Sigmoid colon (tissue), 7 donors: ENCODE results near the gene ILKAP. TPM values are rescaled to one million over a fixed set of nuclear protein-coding genes. Genes with fewer than 3 reads are reported as not detected.

Source experiments
- DNase-seq: peaks from one replicate; pipeline ENCODE4 v3.0.0-alpha.2; 2019
- H3K27ac ChIP-seq, 4 donors: fragments of 200-600 bp; sonication (generic); one replicate each; pipeline ENCODE4 v1.5.1; 2016 to 2019; ENCODE audit warnings: mild to moderate bottlenecking in 1 of 4
- H3K27me3 ChIP-seq, 3 donors: fragments of 200-600 bp; sonication (generic); one replicate each; pipeline ENCODE4 v1.5.1; 2019; ENCODE audit warnings: mild to moderate bottlenecking in 1 of 3
- H3K36me3 ChIP-seq, 4 donors: fragments of 200-600 bp; sonication (generic); one replicate each; pipeline ENCODE4 v1.5.1; 2016 to 2019
- H3K4me1 ChIP-seq, 4 donors: fragments of 200-600 bp; sonication (generic); one replicate each; pipeline ENCODE4 v1.5.1; 2017 to 2019
- H3K4me3 ChIP-seq, 4 donors: fragments of 200-600 bp; sonication (generic); one replicate each; pipeline ENCODE4 v1.5.1; 2017 to 2019; ENCODE audit warnings: mild to moderate bottlenecking in 2 of 4, moderate library complexity in 1 of 4
- H3K9me3 ChIP-seq, 4 donors: fragments of 200-600 bp in 3 of 4; sonication (generic) in 3 of 4; one replicate each; pipeline versions ENCODE4 v1.5.1 to v1.6.1; 2013 to 2019
- EP300 ChIP-seq, 4 donors: sonication (generic); formaldehyde crosslinking; IDR thresholded peaks; one replicate each; pipeline ENCODE4 v1.6.1; 2017; ENCODE audit warnings: antibody characterized with exemption in 4 of 4
- POLR2A ChIP-seq, 2 donors: fragments of 450-650 bp; IDR thresholded peaks; one replicate each; pipeline ENCODE4 v1.6.1; 2016; ENCODE audit warnings: antibody characterized with exemption in 2 of 2, mild to moderate bottlenecking in 2 of 2, moderate library complexity in 2 of 2
- POLR2AphosphoS5 ChIP-seq, 4 donors: sonication (generic); formaldehyde crosslinking; IDR thresholded peaks; one replicate each; pipeline ENCODE4 v1.6.1; 2017; ENCODE audit warnings: antibody characterized with exemption in 4 of 4
- WGBS, 2 donors: extraction: QIAGEN DNeasy Blood & Tissue Kit; methylation state at CpG; one replicate each; pipeline ENCODE4 v1.1.7; 2013; 5-methylcytosine and 5-hydroxymethylcytosine counted together
- intact Hi-C: fragments of 100-400 bp; cut with DNase I; formaldehyde crosslinking; loops from one replicate; pipeline ENCODE4 v1.15.1; 2023
- polyA plus RNA-seq, 3 donors: library from polyadenylated mRNA; stranded (reverse); fragments of 200-250 nt; gene quantifications; one replicate each; pipeline ENCODE4 v1.2.3, GENCODE V29; 2013
- total RNA-seq, 4 donors: library from RNA; depleted of rRNA; stranded (reverse); fragments of >200 nt; gene quantifications; one replicate each; pipeline ENCODE4 v1.1.0, GENCODE V29; 2016
- TF ChIP-seq, protein P1 (sequence below), 4 experiments: fragments of 450-650 bp in 3 of 4; fragments of 200-600 bp in 1 of 4; IDR thresholded peaks; one replicate each; pipeline ENCODE4 v1.5.1; 2016 to 2019; ENCODE audit warnings: antibody characterized with exemption in 4 of 4, mild to moderate bottlenecking in 3 of 4, moderate library complexity in 2 of 4
- donor health status: healthy with polysubstance abuse.
- donor health status: Bipolar disorder and iron deficiency.
- donor health status: healthy.

ILKAP gene
- total and polyA plus RNA-seq, 7 donors: 26.4 to 57.3 (median 40.6) TPM

DNA sequence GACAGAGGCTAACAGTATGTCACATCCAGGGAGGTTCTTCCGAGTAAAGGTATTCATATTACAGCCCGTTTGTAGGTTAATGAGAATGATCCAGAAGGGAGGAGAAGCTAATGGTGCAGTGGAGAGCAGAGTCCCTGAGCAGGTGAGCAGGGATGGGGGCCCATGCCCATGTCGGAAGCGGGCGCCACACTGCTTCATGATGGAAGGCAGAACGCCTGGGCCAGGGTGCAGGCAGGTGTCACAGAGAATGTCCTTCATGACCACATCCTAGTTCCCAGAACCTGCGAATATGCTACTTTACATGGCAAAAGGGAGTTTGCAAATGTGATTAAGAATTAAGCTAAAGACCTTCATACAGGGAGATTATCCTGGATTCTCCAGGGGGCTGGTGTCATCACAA lies 32.4 kb upstream of the ILKAP start:
- H3K4me1 ChIP-seq: peaks cover 0 to 42% (median 19%) of the 10 kb centered on the region in 4 donors
- DNase-seq: no peak
- H3K4me3 ChIP-seq: no peak overlapping the region
- no peaks in the 10 kb centered on the region for H3K9me3 ChIP-seq
- WGBS, 2 donors: 91 to 93% methylated on average over 7 of the region's 7 CpGs
- TF ChIP-seq POLR2AphosphoS5 (IDR thresholded peaks at IDR 0.05) (no peak), EP300 (IDR thresholded peaks at IDR 0.05) (no peak), POLR2A (IDR thresholded peaks at IDR 0.05) (no peak)
- TF ChIP-seq, protein P1, sequence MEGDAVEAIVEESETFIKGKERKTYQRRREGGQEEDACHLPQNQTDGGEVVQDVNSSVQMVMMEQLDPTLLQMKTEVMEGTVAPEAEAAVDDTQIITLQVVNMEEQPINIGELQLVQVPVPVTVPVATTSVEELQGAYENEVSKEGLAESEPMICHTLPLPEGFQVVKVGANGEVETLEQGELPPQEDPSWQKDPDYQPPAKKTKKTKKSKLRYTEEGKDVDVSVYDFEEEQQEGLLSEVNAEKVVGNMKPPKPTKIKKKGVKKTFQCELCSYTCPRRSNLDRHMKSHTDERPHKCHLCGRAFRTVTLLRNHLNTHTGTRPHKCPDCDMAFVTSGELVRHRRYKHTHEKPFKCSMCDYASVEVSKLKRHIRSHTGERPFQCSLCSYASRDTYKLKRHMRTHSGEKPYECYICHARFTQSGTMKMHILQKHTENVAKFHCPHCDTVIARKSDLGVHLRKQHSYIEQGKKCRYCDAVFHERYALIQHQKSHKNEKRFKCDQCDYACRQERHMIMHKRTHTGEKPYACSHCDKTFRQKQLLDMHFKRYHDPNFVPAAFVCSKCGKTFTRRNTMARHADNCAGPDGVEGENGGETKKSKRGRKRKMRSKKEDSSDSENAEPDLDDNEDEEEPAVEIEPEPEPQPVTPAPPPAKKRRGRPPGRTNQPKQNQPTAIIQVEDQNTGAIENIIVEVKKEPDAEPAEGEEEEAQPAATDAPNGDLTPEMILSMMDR (IDR thresholded peaks at IDR 0.05): no peak
- H3K36me3 ChIP-seq: no peaks in the 10 kb centered on the region
- H3K27ac ChIP-seq: no peak overlapping the region
- no peaks in the 10 kb centered on the region for H3K27me3 ChIP-seq
- intact Hi-C loops: no loop called here

DNA sequence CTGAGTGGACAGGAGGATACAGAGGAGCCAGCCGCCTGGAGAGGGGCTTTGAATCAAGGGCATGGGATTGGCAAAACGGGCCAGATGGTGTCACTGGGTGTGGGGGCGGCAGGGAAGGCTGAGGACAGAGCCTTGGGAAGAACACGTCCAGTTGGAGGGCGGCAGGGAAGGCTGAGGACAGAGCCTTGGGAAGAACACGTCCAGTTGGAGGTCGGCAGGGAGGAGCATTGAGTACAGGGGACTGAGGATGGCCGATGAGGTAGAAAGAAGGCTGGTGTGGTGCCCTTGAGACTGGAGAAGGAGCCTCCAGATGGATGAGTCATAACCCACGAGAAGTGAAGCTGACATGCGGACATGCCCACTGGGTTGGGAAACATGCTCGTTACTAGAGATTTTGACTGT lies 31.8 kb upstream of the ILKAP start:
- no peak for TF ChIP-seq EP300 (IDR thresholded peaks at IDR 0.05)
- TF ChIP-seq, protein P1 (IDR thresholded peaks at IDR 0.05): no peak
- no peak for TF ChIP-seq POLR2A (IDR thresholded peaks at IDR 0.05)
- 73 to 86% methylated on average over 11 of the region's 11 CpGs for WGBS, 2 donors
- peaks cover 0 to 42% (median 18%) of the 10 kb centered on the region in 4 donors for H3K4me1 ChIP-seq
- no peak overlapping the region for H3K4me3 ChIP-seq
- no peaks in the 10 kb centered on the region for H3K27me3 ChIP-seq
- DNase-seq: peak; percentile 64
- H3K36me3 ChIP-seq: no peaks in the 10 kb centered on the region
- intact Hi-C loops: no loop called here
- H3K27ac ChIP-seq: no peak overlapping the region
- H3K9me3 ChIP-seq: no peaks in the 10 kb centered on the region

DNA sequence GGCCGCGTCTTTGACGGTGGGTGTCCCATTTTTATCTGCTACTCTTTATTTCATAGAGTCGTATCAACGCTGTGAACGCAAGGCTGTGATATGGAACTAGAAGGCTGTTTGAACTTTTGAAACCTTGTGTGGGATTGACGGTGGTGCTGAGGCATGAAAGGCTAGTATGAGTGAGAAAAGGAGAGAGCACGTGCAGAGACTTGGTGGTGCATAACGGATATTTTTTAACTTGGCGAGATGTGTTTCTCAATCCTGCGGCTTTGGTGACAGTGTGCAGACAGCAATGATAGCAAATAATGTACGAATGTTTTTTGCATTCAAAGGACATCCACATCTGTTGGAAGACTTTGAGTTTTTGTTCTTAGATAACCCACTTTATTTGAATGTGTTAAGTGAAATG lies 30.1 kb upstream of the ILKAP start:
- H3K36me3 ChIP-seq: no peaks in the 10 kb centered on the region
- H3K27ac ChIP-seq: no peak overlapping the region
- peaks cover 0 to 48% (median 24%) of the 10 kb centered on the region in 4 donors for H3K4me1 ChIP-seq
- no peaks in the 10 kb centered on the region for H3K9me3 ChIP-seq
- WGBS, 2 donors: 84 to 90% methylated on average over 12 of the region's 12 CpGs
- H3K27me3 ChIP-seq: no peaks in the 10 kb centered on the region
- no peak for DNase-seq
- no peak overlapping the region for H3K4me3 ChIP-seq
- TF ChIP-seq POLR2AphosphoS5 (IDR thresholded peaks at IDR 0.05) (no peak), POLR2A (IDR thresholded peaks at IDR 0.05) (no peak), EP300 (IDR thresholded peaks at IDR 0.05) (no peak)
- TF ChIP-seq, protein P1 (IDR thresholded peaks at IDR 0.05): no peak
- intact Hi-C loops: no loop called here

DNA sequence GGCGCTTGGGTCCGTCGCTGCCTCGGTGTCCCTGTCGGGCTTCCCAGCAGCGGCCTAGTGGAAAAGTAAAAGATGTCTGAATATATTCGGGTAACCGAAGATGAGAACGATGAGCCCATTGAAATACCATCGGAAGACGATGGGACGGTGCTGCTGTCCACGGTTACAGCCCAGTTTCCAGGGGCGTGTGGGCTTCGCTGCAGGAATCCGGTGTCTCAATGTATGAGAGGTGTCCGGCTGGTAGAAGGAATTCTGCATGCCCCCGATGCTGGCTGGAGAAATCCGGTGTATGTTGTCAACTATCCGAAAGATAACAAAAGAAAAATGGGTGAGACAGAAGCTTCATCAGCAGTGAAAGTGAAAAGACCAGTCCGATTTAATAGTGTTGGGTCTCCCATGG lies 28.3 kb upstream of the ILKAP start:
- no peak for DNase-seq
- intact Hi-C loops: no loop called here
- H3K36me3 ChIP-seq: no peaks in the 10 kb centered on the region
- H3K4me3 ChIP-seq: peak overlapping the region; percentile 31 to 56 (median 48)
- 64 to 81% methylated on average over 21 of the region's 21 CpGs for WGBS, 2 donors
- H3K27ac ChIP-seq: peak overlapping the region in 3 of 4 donors; percentile 27 to 84 (median 79)
- H3K9me3 ChIP-seq: no peaks in the 10 kb centered on the region
- H3K27me3 ChIP-seq: no peaks in the 10 kb centered on the region
- TF ChIP-seq POLR2AphosphoS5 (IDR thresholded peaks at IDR 0.05) (no peak), POLR2A (IDR thresholded peaks at IDR 0.05) (no peak), EP300 (IDR thresholded peaks at IDR 0.05) (no peak)
- TF ChIP-seq, protein P1 (IDR thresholded peaks at IDR 0.05): no peak
- H3K4me1 ChIP-seq: peaks cover 0 to 59% (median 40%) of the 10 kb centered on the region in 4 donors

DNA sequence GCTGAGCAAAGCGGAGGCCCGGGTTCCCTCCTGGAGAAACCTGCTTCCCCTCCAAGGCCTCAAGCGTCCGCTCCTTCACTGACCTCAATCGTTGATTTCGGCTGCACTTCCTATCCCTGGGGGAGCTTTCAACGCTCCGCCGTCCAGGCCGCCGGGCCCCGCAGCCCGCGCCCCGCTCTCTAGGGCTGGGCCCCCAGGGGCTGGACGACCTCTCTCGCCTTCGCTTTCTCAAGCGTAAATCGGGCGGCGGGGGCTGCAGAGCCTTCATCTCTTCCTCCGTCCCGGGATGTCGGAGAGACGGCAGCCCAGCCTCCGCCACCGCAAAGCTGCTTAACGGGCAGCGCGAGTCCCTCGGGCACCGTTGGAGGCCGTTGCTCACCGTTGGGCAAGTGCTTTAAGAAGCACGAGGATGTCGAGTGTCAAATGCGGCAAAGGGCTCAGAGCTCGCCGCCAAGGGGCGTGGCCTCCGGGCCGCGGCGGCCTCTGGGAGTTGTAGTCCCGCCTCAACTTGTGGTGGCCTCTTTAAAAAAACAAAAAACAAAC lies 27.8 kb upstream of the ILKAP start:
- WGBS, 2 donors: 6 to 59% methylated on average over 46 of the region's 46 CpGs
- H3K27me3 ChIP-seq: no peaks in the 10 kb centered on the region
- no peaks in the 10 kb centered on the region for H3K36me3 ChIP-seq
- H3K4me1 ChIP-seq: peaks cover 0 to 64% (median 45%) of the 10 kb centered on the region in 4 donors
- peak overlapping the region; percentile 27 to 84 (median 77) for H3K27ac ChIP-seq
- intact Hi-C loops: no loop called here
- H3K4me3 ChIP-seq: peak overlapping the region; percentile 31 to 56 (median 48)
- H3K9me3 ChIP-seq: no peaks in the 10 kb centered on the region
- DNase-seq: peak; percentile 91
- TF ChIP-seq POLR2AphosphoS5 (IDR thresholded peaks at IDR 0.05) (peak; percentile 72 to 92 (median 76)), EP300 (IDR thresholded peaks at IDR 0.05) (no peak)
